H1 (cell line): ENCODE results near the gene MECR. TPM values are rescaled to one million over a fixed set of nuclear protein-coding genes. Genes with fewer than 3 reads are reported as not detected.

Experiments used
- CTCF ChIA-PET: fragments of 300-600 bp; sonication (Branson Sonifier 250); formaldehyde crosslinking; loops from one replicate; lab custom pipeline; 2021; ENCODE audit not compliant: partially characterized antibody; lab: Charles Lee
- POLR2A ChIA-PET: fragments of 300-600 bp; sonication (Branson Sonifier 250); formaldehyde crosslinking; loops from one replicate; lab custom pipeline; 2021; ENCODE audit warnings: inconsistent platforms; ENCODE audit not compliant: partially characterized antibody; lab: Charles Lee
- DNase-seq, 2 experiments: peaks; one replicate each; pipeline versions ENCODE4 v3.0.0 to v3.0.0-alpha.2; 2010 to 2022; ENCODE audit warnings: low spot score in 2 of 2, low read depth in 1 of 2, mixed read lengths in 1 of 2
- FAIRE-seq: peaks from 2 replicates; lab custom pipeline; 2011; peaks lifted over from hg19 to GRCh38; lab: Jason Lieb, UNC
- H2AFZ ChIP-seq: 2 replicates; pipeline ENCODE4 v1.8.1; 2012; ENCODE audit warnings: low read length, inconsistent platforms
- H2AK5ac ChIP-seq: 2 replicates; pipeline ENCODE4 v1.6.1; 2013; ENCODE audit warnings: low read depth, low read length
- H2BK120ac ChIP-seq: replicated peaks from 2 replicates; pipeline ENCODE3; 2013; ENCODE audit warnings: low read depth, low read length, inconsistent platforms
- H2BK12ac ChIP-seq: 2 replicates; pipeline ENCODE4 v1.6.1; 2013; ENCODE audit warnings: low read depth, low read length
- H2BK15ac ChIP-seq: 2 replicates; pipeline ENCODE4 v1.6.1; 2013; ENCODE audit warnings: low read length
- H2BK20ac ChIP-seq: 2 replicates; pipeline ENCODE4 v1.6.1; 2013; ENCODE audit warnings: low read length
- H2BK5ac ChIP-seq: 2 replicates; pipeline ENCODE4 v1.6.1; 2013; ENCODE audit warnings: low read depth, low read length
- H3K14ac ChIP-seq: 2 replicates; pipeline ENCODE4 v1.6.1; 2013; ENCODE audit warnings: inconsistent platforms; ENCODE audit not compliant: insufficient read length
- H3K18ac ChIP-seq: 2 replicates; pipeline ENCODE4 v1.6.1; 2013; ENCODE audit warnings: low read length; ENCODE audit errors: extremely low read depth
- H3K23ac ChIP-seq: 2 replicates; pipeline ENCODE4 v1.6.1; 2013; ENCODE audit warnings: inconsistent platforms; ENCODE audit not compliant: insufficient read length
- H3K23me2 ChIP-seq: 2 replicates; pipeline ENCODE4 v1.6.1; 2013; ENCODE audit warnings: low read depth, low read length
- H3K27ac ChIP-seq: 2 replicates; pipeline ENCODE4 v1.6.1; 2011; ENCODE audit warnings: low read depth, low read length, inconsistent platforms
- H3K27me3 ChIP-seq, 4 experiments: replicated peaks in 1 of 4; 1 replicate in 1 of 4; 2 replicates in 3 of 4; pipeline versions ENCODE4 v1.6.1 to v1.8.1; 2011 to 2013; ENCODE audit warnings: low read length in 3 of 4, mild to moderate bottlenecking in 3 of 4, inconsistent platforms in 2 of 4, mixed read lengths in 2 of 4, moderate library complexity in 1 of 4; ENCODE audit not compliant: control insufficient read depth in 3 of 4, insufficient read depth in 3 of 4; ENCODE audit errors: extremely low read depth in 1 of 4
- H3K36me3 ChIP-seq, 4 experiments: 2 replicates each; pipeline versions ENCODE4 v1.6.1 to v1.8.1; 2011 to 2013; ENCODE audit warnings: mild to moderate bottlenecking in 4 of 4, low read length in 3 of 4, moderate library complexity in 2 of 4, control low read depth in 1 of 4, inconsistent platforms in 1 of 4; ENCODE audit not compliant: insufficient read depth in 4 of 4, control insufficient read depth in 2 of 4
- H3K4ac ChIP-seq: replicated peaks from 2 replicates; pipeline ENCODE3; 2013; ENCODE audit warnings: low read length, low read depth, mixed read lengths, inconsistent platforms; ENCODE audit not compliant: insufficient read length
- H3K4me1 ChIP-seq, 4 experiments: replicated peaks in 1 of 4; 1 replicate in 1 of 4; 2 replicates in 3 of 4; pipeline versions ENCODE4 v1.6.1 to v1.8.1; 2011 to 2013; ENCODE audit warnings: low read length in 3 of 4, inconsistent platforms in 2 of 4, mixed read lengths in 1 of 4; ENCODE audit not compliant: insufficient read depth in 4 of 4, control insufficient read depth in 3 of 4
- H3K4me2 ChIP-seq, 2 experiments: 2 replicates each; pipeline versions ENCODE4 v1.6.1 to v1.8.1; 2011 to 2013; ENCODE audit warnings: low read depth in 2 of 2, low read length in 2 of 2, control low read depth in 1 of 2, inconsistent platforms in 1 of 2, mild to moderate bottlenecking in 1 of 2; ENCODE audit not compliant: insufficient read depth in 1 of 2
- H3K4me3 ChIP-seq, 4 experiments: fragments of 200-600, 300-600 bp in 1 of 4; sonication (generic), shearing (Covaris generic), sonication (Bioruptor Twin) in 1 of 4; 2 replicates each; pipeline versions ENCODE4 v1.5.1 to v1.8.1; 2011 to 2016; ENCODE audit warnings: low read length in 4 of 4, low read depth in 3 of 4, control low read depth in 2 of 4, inconsistent platforms in 2 of 4, mild to moderate bottlenecking in 2 of 4, mixed read lengths in 1 of 4, moderate library complexity in 1 of 4; ENCODE audit not compliant: insufficient read depth in 2 of 4; ENCODE audit errors: extremely low read depth in 1 of 4
- H3K56ac ChIP-seq: replicated peaks from 2 replicates; pipeline ENCODE3; 2013; ENCODE audit warnings: low read depth, mild to moderate bottlenecking, mixed read lengths, low read length, inconsistent platforms; ENCODE audit not compliant: insufficient read length
- H3K79me1 ChIP-seq: 2 replicates; pipeline ENCODE4 v1.6.1; 2013; ENCODE audit warnings: low read depth, low read length, control low read depth
- H3K79me2 ChIP-seq, 2 experiments: 2 replicates each; pipeline versions ENCODE4 v1.6.1 to v1.8.1; 2012 to 2013; ENCODE audit warnings: low read length in 2 of 2, mild to moderate bottlenecking in 2 of 2, inconsistent platforms in 1 of 2; ENCODE audit not compliant: insufficient read depth in 2 of 2, control insufficient read depth in 1 of 2
- H3K9ac ChIP-seq, 4 experiments: replicated peaks in 1 of 4; 1 replicate in 1 of 4; 2 replicates in 3 of 4; pipeline versions ENCODE4 v1.6.1 to v1.8.1; 2011 to 2013; ENCODE audit warnings: low read depth in 3 of 4, low read length in 3 of 4, control low read depth in 2 of 4, mild to moderate bottlenecking in 2 of 4, moderate library complexity in 2 of 4, inconsistent platforms in 1 of 4; ENCODE audit errors: extremely low read depth in 1 of 4
- H3K9me3 ChIP-seq, 2 experiments: 2 replicates each; pipeline versions ENCODE4 v1.6.1 to v1.8.1; 2012 to 2013; ENCODE audit warnings: mild to moderate bottlenecking in 2 of 2, moderate library complexity in 2 of 2, control low read depth in 1 of 2, inconsistent platforms in 1 of 2, low read depth in 1 of 2, low read length in 1 of 2, mixed read lengths in 1 of 2; ENCODE audit not compliant: insufficient read depth in 2 of 2
- H4K20me1 ChIP-seq, 2 experiments: replicated peaks in 1 of 2; 2 replicates each; pipeline versions ENCODE3 to v1.8.1; 2011 to 2013; ENCODE audit warnings: inconsistent platforms in 2 of 2, low read length in 2 of 2, mild to moderate bottlenecking in 1 of 2; ENCODE audit not compliant: insufficient read depth in 2 of 2, control insufficient read depth in 1 of 2
- H4K5ac ChIP-seq: 2 replicates; pipeline ENCODE4 v1.6.1; 2013; ENCODE audit warnings: low read length, low read depth, mixed read lengths, inconsistent platforms; ENCODE audit not compliant: insufficient read length
- H4K8ac ChIP-seq: 2 replicates; pipeline ENCODE4 v1.8.0; 2013; ENCODE audit warnings: mild to moderate bottlenecking, moderate library complexity, low read length, inconsistent platforms; ENCODE audit not compliant: insufficient read depth; ENCODE audit errors: extremely low read depth
- H4K91ac ChIP-seq: replicated peaks from 2 replicates; pipeline ENCODE3; 2013; ENCODE audit warnings: low read length, mixed read lengths, inconsistent platforms; ENCODE audit not compliant: insufficient read length
- ASH2L ChIP-seq: fragments of 200-600, 300-600 bp; sonication (generic); IDR thresholded peaks from one replicate; pipeline ENCODE4 v1.7.1; 2017; ENCODE audit warnings: low read length
- CTBP2 ChIP-seq: IDR thresholded peaks from 2 replicates; pipeline ENCODE4 v1.7.0; 2011; ENCODE audit warnings: borderline replicate concordance, mild to moderate bottlenecking, moderate library complexity, mixed read lengths, low read length; ENCODE audit not compliant: insufficient read depth, insufficient read length
- JUND ChIP-seq: IDR thresholded peaks from 2 replicates; pipeline ENCODE4 v1.6.1; 2011; ENCODE audit warnings: mild to moderate bottlenecking, improper control_type of control experiment, low read length
- KDM4A ChIP-seq: IDR thresholded peaks from one replicate; pipeline ENCODE4 v1.7.1; 2012; ENCODE audit warnings: low read depth, mild to moderate bottlenecking, moderate library complexity, low read length, inconsistent platforms; ENCODE audit not compliant: severe bottlenecking
- KDM5A ChIP-seq: fragments of 200-600 bp; IDR thresholded peaks from 2 replicates; pipeline ENCODE4 v1.7.1; 2012; ENCODE audit warnings: mild to moderate bottlenecking, low read length, inconsistent platforms, mixed read lengths
- POU5F1 ChIP-seq: IDR thresholded peaks from 2 replicates; pipeline ENCODE4 v1.6.1; 2011; ENCODE audit warnings: low read depth, mild to moderate bottlenecking, low read length, moderate library complexity
- SIN3A ChIP-seq, 2 experiments: IDR thresholded peaks in 1 of 2; conservative IDR thresholded peaks in 1 of 2; 2 replicates each; pipeline ENCODE4 v1.6.1; 2011 to 2012; ENCODE audit warnings: low read length in 2 of 2, improper control_type of control experiment in 1 of 2, low read depth in 1 of 2, mild to moderate bottlenecking in 1 of 2
- YY1 ChIP-seq: IDR thresholded peaks from 2 replicates; pipeline ENCODE4 v1.6.1; 2011; ENCODE audit warnings: low read depth, mild to moderate bottlenecking, low read length
- WGBS, 2 experiments: shearing (Covaris generic) in 1 of 2; methylation state at CpG; one replicate each; pipeline versions ENCODE4 v1.1.6 to v1.1.7; 2013 to 2015; ENCODE audit warnings: low lambda C conversion rate in 2 of 2, mixed read lengths in 2 of 2, inconsistent platforms in 1 of 2, low coverage in 1 of 2, missing lambda C conversion rate in 1 of 2; ENCODE audit not compliant: insufficient replicate concordance in 2 of 2, insufficient coverage in 1 of 2, insufficient read length in 1 of 2; ENCODE audit errors: extremely low coverage in 1 of 2, missing lambda C conversion rate in 1 of 2; 5-methylcytosine and 5-hydroxymethylcytosine counted together
- polyA plus RNA-seq, 7 experiments: library from polyadenylated mRNA; depleted of rRNA in 3 of 7; stranded (reverse) in 5 of 7; unstranded in 2 of 7; fragments of >200 nt in 5 of 7; fragments of 200-250 nt in 2 of 7; gene quantifications; 1 replicate in 5 of 7; 2 replicates in 1 of 7; 4 replicates in 1 of 7; pipeline versions ENCODE4 v1.2.1 to v1.2.3, GENCODE V29; 2011 to 2013; ENCODE audit warnings: missing spikeins in 2 of 7, mixed read lengths in 2 of 7
- total RNA-seq: library from RNA; stranded (reverse); fragmentation: NEBNext Ultra II Directional; extraction: Animal tissue kit (Norgen Biotek cat#: 25700); gene quantifications from 2 replicates; pipeline ENCODE4 v1.2.1, GENCODE V29; 2021

MECR gene
- total and polyA plus RNA-seq, 2 of the 8 experiments (the other 6 are each of a cell fraction or from before 2014, with no cell fraction given), result 24.2 to 24.4 TPM

DNA sequence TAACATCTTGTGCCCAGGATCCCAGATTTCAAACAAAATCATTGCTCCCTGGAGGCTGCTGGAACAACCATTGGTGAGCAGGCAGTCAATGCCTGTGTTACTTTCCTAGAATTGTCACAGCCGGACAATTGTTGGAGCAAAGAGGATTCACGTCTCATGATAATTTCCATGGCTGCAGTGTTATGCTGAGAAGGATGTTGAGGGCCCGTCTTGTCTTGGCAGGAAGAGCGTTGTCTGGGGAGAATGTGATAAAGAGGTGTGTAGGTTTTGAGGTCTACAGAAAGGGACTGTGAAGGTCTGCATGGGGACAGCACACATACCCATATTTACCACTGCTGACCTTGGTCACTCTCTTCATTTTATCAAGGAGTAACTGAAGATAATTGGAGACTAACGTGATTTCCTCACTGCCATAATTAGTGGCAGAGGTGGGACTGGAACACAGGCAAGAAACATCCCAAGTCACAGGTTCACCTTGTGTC lies 6.3 kb downstream of the MECR start:
- H3K14ac ChIP-seq, result no peak overlapping the region
- no peaks in the 10 kb centered on the region for H3K23me2 ChIP-seq
- no peak overlapping the region for H2BK120ac ChIP-seq
- H3K23ac ChIP-seq, result no peak overlapping the region
- H4K20me1 ChIP-seq, result peaks cover 0 to 1% of the 10 kb centered on the region in 2 experiments
- H3K79me1 ChIP-seq, result peaks cover 4% of the 10 kb centered on the region; the same call in 1 of the 2 replicates
- no peaks in the 10 kb centered on the region for H3K27me3 ChIP-seq
- peaks cover 0 to 4% (median 1%) of the 10 kb centered on the region in 4 experiments; a peak in 4 of 8 replicates for H3K36me3 ChIP-seq
- FAIRE-seq, result no peak
- H3K4me3 ChIP-seq, result no peak overlapping the region
- H3K9me3 ChIP-seq, result no peaks in the 10 kb centered on the region
- no peak overlapping the region for H3K4ac ChIP-seq
- H3K79me2 ChIP-seq, result peaks cover 0 to under 1% of the 10 kb centered on the region in 2 experiments; a peak in 2 of 4 replicates
- H3K4me2 ChIP-seq, result no peak overlapping the region
- ChIA-PET CTCF (interaction anchor here (0.6 to 1.4 kb wide), 4 partner anchors 22 to 432 kb away, joined by 3 to 4 read pairs (median 3); no protein-coding TSS in a partner anchor), POLR2A (interaction anchor here (0.9 kb wide), 1 partner anchor 17 kb away, joined by 3 read pairs; no protein-coding TSS in a partner anchor)
- H4K5ac ChIP-seq, result no peak overlapping the region
- no peak overlapping the region for H2AK5ac ChIP-seq
- H3K18ac ChIP-seq, result no peak overlapping the region
- no peak overlapping the region for H3K56ac ChIP-seq
- no peak overlapping the region for H2BK5ac ChIP-seq
- no peak overlapping the region for H4K8ac ChIP-seq
- no peak overlapping the region for H3K9ac ChIP-seq
- no peak overlapping the region for H2BK20ac ChIP-seq
- no peak overlapping the region for H3K27ac ChIP-seq
- no peak overlapping the region for H2BK12ac ChIP-seq
- H3K4me1 ChIP-seq, result peaks cover 0 to 8% (median 2%) of the 10 kb centered on the region in 4 experiments; a peak in 1 of 7 replicates
- no peak overlapping the region for H2BK15ac ChIP-seq
- no peak overlapping the region for H4K91ac ChIP-seq
- TF ChIP-seq SIN3A (conservative IDR thresholded peaks at IDR 0.05 in 1 of 2, IDR thresholded peaks at IDR 0.05 in 1 of 2; ENCODE audit: low read depth in 1 of 2, low read length in 2 of 2), result no peak
- TF ChIP-seq KDM5A, result no peak
- no peak for TF ChIP-seq JUND
- TF ChIP-seq ASH2L, result no peak
- TF ChIP-seq POU5F1, result no peak
- no peak for TF ChIP-seq CTBP2
- no peak for TF ChIP-seq KDM4A
- TF ChIP-seq YY1, result no peak
- DNase-seq, result no peak
- H2AFZ ChIP-seq, result no peak overlapping the region
- 87% methylated on average over 5 of the region's 5 CpGs; no CpG with 5 or more reads in 1 of the 2 experiments for WGBS, 2 experiments
